Cardiac muscle cell (in vitro differentiated cells and primary cell): ENCODE data around the gene ATP5PB. TPM values are rescaled to one million over a fixed set of nuclear protein-coding genes. Genes with fewer than 3 reads are reported as not detected.
A peak's percentile ranks its signal among the peaks of the same experiment; 100 is the strongest.

Experiments used
- DNase-seq, 2 donors: peaks; one replicate each; pipeline versions ENCODE4 v3.0.0 to v3.0.0-alpha.2; 2010 to 2017; ENCODE audit warnings: low read depth in 1 of 2, low spot score in 1 of 2
- H3K27ac ChIP-seq: fragments of 200-600 bp; sonication (generic); 2 replicates; pipeline ENCODE4 v1.5.1; 2016
- H3K27me3 ChIP-seq: fragments of 200-600 bp; sonication (generic); 2 replicates; pipeline ENCODE4 v1.6.0; 2016; ENCODE audit warnings: control low read depth
- H3K36me3 ChIP-seq: fragments of 200-600 bp; sonication (generic); 2 replicates; pipeline ENCODE4 v1.5.1; 2016; ENCODE audit warnings: control low read depth
- H3K4me1 ChIP-seq: fragments of 200-600 bp; sonication (generic); 2 replicates; pipeline ENCODE4 v1.8.1; 2017; ENCODE audit warnings: low read depth, mild to moderate bottlenecking, mixed run types
- H3K4me3 ChIP-seq: fragments of 200-600 bp; sonication (generic); 2 replicates; pipeline ENCODE4 v1.5.1; 2016; ENCODE audit warnings: mild to moderate bottlenecking
- H3K9me3 ChIP-seq: fragments of 200-600 bp; sonication (generic); 2 replicates; pipeline ENCODE4 v1.5.1; 2017; ENCODE audit warnings: low read depth, mild to moderate bottlenecking, control low read depth
- CTCF ChIP-seq: IDR thresholded peaks from 2 replicates; pipeline ENCODE4 v1.5.1; 2012; ENCODE audit warnings: low read depth, mild to moderate bottlenecking, low read length
- polyA plus RNA-seq: library from polyadenylated mRNA; unstranded; fragments of >200 nt; fragmentation: Nextera tagmentation; extraction: Ambion mirVana; gene quantifications from 2 replicates; pipeline ENCODE4 v1.2.1, GENCODE V29; 2016
- total RNA-seq: library from RNA; depleted of rRNA; stranded (reverse); fragments of >200 nt; gene quantifications from 2 replicates; pipeline ENCODE4 v1.2.3, GENCODE V29; 2016

Gene ATP5PB
- total and polyA plus RNA-seq, 2 experiments from 2014 or later, result 247 to 601 TPM

GRCh38 chr1:111420377-111420776 lies 28.9 kb upstream of the ATP5PB start:
- no peak for DNase-seq
- peaks cover 3% of the 10 kb centered on the region for H3K36me3 ChIP-seq
- H3K27me3 ChIP-seq, result no peaks in the 10 kb centered on the region
- H3K4me3 ChIP-seq, result no peak overlapping the region
- TF ChIP-seq CTCF, result no peak
- H3K27ac ChIP-seq, result no peak overlapping the region
- no peaks in the 10 kb centered on the region for H3K4me1 ChIP-seq
- H3K9me3 ChIP-seq, result no peaks in the 10 kb centered on the region

GRCh38 chr1:111422546-111423391 lies 26.5 kb upstream of the ATP5PB start:
- H3K4me3 ChIP-seq, result no peak overlapping the region
- no peak for TF ChIP-seq CTCF
- no peaks in the 10 kb centered on the region for H3K4me1 ChIP-seq
- H3K36me3 ChIP-seq, result peaks cover 3% of the 10 kb centered on the region
- H3K27ac ChIP-seq, result no peak overlapping the region
- H3K9me3 ChIP-seq, result no peaks in the 10 kb centered on the region
- DNase-seq, result peak in 1 of 2 donors; percentile 3
- H3K27me3 ChIP-seq, result no peaks in the 10 kb centered on the region

GRCh38 chr1:111424281-111424680 lies 25.0 kb upstream of the ATP5PB start:
- no peak overlapping the region for H3K4me3 ChIP-seq
- peaks cover 3% of the 10 kb centered on the region for H3K36me3 ChIP-seq
- no peaks in the 10 kb centered on the region for H3K27me3 ChIP-seq
- TF ChIP-seq CTCF, result no peak
- H3K27ac ChIP-seq, result no peak overlapping the region
- H3K4me1 ChIP-seq, result no peaks in the 10 kb centered on the region
- no peak for DNase-seq
- no peaks in the 10 kb centered on the region for H3K9me3 ChIP-seq

- H3K9me3 ChIP-seq, result no peaks in the 10 kb centered on the region
- peaks cover 11% of the 10 kb centered on the region for H3K36me3 ChIP-seq
- H3K4me3 ChIP-seq, result no peak overlapping the region
- no peak for TF ChIP-seq CTCF
- no peak for DNase-seq
- H3K4me1 ChIP-seq, result peaks cover under 1% of the 10 kb centered on the region
- no peak overlapping the region for H3K27ac ChIP-seq
- H3K27me3 ChIP-seq, result no peaks in the 10 kb centered on the region
Observed at GRCh38 chr1:111436726-111437125, 12.5 kb upstream of the ATP5PB start.

GRCh38 chr1:111439461-111440351 lies 9.6 kb upstream of the ATP5PB start:
- TF ChIP-seq CTCF, result no peak
- DNase-seq, result no peak
- Histone ChIP-seq H3K9me3 (no peaks in the 10 kb centered on the region), H3K36me3 (peaks cover 31% of the 10 kb centered on the region), H3K4me3 (no peak overlapping the region), H3K27me3 (no peaks in the 10 kb centered on the region), H3K27ac (no peak overlapping the region), H3K4me1 (peaks cover 4% of the 10 kb centered on the region)
